ENCODE data around the gene IL6R.
A peak's percentile ranks its signal among the peaks of the same experiment; 100 is the strongest.
"Not testable (repeated sequence)": the region's sequence is repeated elsewhere in the genome, so short reads cannot be mapped to it uniquely, and the experiment has no call there.

IL6R gene

DNA sequence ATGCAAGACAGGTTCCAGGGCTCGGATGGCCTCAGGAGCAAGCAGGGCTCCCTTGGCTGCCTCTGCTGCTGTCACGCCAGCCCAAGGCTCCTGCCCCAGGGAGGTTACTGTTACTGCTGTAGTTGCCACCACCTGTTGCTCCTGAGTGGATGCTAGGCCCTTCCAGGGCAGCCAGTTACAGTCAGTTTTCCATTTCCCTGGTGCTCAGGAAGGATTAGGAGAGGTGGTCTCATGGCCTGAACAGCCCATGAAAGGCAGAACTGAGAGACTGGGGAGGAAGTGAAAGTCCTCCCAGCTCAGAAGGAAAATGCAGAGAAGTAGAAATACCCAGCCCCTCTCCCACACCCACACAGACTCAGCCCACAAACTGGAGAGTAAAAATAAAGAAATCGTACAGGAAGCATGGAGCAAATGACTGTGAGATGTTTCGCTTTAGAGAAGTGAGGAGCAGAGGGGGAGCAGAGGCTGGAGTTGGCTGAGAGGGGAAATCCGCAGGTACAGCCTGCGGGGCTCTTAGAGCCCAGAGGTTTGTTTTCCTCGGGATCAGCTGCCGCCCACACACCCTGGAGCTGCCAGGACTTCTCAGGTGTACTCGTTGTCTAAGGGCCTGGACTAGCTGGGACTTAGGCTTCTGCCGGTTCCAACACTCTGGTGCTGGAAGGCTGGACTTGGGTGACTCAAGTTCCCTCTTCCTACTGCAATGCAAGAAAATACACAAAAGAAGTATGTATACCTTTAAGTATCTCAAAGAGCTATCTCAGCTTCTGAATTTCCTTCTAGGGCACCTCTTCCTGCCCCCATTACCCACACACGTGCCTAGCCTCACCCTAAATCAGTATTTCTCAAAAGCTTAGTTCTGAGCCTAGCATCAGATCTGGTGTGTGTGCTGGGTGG is 2.3 kb downstream of the IL6R start:
- DNase-seq: peak; percentile 43

DNA sequence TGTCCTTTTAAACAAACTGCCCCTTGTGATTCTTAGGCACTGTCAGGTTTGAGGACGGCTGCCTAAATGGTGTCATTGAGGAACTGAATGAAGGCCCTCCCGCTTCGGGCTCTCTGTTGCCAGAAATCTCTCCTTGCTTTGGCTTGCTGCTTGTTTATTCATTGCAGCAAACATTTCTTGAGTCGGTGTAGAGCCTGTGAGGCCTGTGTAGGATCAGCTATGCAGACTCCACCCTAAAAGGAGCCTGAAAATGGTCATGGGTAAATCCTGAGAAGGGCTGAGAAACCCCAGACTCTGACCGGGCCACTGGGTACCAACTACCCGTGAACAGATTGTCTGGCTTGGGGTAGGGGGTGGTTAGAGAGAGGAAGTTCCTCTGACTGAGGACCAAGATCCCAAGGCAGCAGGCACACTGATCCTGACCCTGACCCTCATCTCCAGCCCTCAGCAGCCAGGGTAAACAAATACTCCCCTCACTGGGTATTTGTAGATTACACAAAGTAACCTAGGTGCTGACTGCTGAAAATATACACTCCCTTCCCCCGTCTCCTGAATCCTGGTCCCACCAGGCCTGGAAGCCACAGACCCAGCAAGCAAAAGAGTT is 3.1 kb downstream of the IL6R start:
- no peak for DNase-seq

DNA sequence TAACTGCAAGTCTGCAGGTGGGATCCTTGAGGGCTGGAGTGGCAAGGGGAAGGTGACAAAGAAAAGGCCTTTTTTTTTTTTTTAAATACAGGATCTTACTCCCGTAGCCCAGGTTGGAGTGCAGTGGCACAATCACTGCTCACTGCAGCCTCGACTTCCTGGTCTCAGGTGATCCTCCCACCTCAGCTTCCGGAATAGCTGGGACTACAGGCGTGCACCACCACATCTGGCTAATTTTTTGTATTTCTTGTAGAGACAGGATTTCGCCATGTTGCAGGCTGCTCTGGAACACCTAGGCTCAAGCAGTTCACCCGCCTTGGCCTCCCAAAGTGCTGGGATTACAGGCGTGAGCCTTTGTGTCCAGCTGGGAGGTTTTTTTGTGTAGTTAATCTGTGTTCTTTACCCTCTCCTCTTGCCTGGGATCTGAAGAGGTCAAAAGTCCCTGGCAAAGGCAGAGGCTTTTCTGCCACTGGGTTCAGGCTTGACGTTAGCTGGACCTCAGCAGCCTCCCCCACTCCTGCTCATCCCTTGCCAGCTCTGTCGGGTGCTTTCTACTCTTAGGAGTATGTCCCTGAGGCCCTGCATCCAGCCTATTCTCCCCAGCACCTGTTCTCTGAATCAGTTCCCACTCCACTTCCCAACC is 5.2 kb downstream of the IL6R start:
- DNase-seq: peak; percentile 8

DNA sequence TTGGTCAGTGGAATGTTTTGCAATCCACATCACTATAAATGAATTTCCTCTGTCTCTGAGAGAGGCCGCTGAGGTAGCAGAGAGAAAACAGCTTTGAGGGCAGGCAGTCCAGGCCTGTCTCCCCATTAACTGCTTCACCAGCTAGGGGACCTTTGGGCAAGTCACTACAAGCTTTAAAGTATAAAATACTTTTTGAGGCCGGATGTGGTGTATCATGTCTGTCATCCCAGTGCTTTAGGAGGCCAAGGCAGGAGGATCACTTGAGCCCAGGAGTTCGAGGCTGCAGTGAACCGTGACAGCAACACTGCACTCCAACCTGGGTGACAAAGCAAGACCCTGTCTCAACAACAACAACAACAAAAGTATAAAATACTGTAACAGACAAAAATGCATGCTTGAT is 6.4 kb downstream of the IL6R start:
- DNase-seq: no peak

DNA sequence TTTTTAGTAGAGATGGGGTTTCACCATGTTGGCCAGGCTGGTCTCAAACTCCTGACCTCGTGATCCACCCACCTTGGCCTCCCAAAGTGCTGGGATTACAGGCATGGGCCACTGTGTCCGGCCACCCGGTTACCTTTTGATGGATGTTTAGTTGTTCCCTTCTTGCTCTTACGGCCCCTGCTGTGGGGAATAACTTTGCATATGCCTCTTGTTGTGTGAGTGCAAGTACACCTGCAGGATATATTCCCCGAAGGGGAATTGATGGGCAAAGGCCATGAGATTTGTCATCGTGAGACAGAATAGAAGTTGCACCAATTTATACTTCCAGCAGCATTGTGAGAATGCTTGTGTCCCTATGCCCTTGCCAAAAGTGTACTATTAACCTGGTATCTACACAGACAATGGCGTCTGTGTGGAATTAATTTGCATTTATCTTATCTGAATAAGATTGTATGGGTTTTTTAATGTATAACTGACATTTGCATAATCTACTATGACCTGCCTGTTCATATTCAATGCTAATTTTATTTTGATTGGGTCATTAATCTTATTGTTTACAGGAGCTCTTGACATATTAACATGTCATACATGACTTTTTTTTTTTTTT is 8.1 kb downstream of the IL6R start:
- no peak for DNase-seq

DNA sequence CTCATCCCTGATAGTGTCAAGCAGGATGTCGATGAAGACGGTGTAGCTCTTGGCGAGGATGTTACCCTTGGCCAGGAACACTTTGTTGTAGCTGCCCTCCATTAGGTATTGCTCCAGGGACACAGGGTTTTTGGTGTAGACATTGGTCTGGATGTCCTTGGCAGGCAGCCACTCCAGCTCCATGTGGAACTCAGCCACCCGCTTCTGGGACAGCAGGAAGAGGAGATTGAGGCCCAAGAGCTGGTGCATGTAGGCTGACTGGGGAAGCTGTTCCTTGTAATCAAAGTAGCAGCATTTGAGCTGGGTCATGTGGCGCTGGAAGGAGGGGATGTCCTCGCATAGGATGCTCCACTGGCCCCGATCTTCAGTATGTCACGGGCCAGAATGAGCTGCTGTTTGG is 9.5 kb downstream of the IL6R start:
- no peak for DNase-seq

DNA sequence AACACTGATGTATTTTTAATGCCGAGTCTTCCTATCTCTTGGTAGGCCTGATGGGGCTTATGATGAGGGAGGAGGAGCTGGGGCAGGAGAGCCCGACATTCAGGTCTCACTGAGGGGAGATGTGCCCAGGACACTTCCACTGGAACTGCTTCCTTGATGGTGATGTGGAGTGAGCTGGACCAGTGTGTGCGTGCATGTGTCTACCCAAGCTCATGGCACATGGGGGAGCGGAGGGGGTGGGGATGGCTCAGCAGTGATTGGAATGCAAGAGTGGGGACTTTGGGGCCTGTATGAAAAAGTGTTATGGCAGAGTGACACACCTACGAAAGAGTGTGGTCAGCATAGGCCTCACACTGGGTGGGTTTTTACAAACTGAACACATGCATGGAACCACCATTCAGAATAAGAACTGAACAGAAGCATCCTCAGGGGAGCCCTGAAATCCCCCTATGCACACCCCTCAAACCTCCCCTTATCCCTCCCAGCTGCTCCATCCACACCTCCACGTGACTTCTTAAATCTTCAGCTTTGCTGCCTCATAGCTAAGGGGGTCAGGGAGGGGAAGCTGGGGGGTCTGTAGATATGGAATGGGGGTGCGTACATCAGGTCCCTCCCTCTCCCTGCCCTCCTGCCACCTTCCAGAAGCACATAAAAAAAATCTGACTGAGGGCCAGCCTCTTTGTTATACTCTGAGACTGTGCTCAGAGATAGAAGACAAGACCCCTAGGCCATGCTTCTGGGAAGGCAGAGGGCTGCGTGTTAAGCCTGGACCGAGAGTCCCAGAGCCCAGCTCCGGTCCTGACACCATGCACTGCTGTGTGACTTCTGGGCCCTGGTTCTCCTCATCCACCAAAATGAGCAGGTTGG is 11.6 kb downstream of the IL6R start:
- DNase-seq: no peak

DNA sequence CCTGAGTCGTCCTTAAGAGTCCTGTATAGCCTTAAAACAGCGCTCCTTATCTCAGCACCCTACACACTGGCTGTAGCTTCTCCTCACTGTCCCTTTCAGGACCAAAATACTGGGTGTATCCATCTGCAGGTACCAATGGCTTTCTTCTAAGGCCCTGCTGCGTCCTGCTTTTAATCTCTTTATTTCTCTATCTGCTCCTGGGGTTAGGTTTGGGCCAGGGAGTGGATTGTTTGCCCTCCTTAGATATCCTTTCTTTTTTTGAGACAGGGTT is 12.1 kb downstream of the IL6R start:
- no peak for DNase-seq

DNA sequence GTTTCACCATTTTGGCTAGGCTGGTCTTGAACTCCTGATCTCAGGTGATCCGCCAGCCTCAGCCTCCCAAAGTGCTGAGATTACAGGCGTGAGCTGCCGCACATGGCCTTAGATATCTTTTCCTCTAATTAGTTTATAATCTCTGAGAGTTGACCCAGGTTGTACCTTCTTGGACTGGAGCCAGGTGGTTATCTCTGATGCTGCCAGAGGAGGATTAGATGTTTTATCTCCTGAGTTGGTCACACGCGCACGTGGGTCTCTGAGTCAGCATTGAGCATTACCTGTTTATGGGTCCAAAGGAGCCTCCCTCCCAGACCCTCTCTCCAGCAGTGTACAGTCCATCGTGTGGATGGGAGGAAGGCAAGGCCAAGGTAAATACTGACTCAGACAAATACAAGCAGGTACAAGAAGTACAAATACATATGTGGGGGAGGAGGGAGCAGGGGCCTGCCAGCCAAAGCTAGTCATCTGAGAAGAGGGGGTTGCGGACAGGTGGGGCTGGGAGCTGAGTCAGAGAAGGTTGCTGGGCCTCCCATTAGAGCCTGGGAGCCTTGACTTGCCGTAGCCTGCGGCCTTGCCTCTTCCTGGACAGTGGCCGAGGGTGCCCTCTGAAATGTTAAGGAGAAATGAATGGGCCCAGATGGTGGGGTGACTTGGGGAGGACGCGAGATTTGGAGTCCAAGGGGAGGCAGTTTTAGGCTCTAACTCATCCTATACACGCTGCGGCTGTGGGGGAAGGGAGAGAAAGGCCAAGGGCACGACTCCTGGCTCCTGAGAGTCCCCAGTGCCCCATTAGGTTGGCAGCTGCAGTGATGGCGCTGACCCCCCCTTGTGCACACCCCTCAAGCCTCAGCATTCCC is 13.1 kb downstream of the IL6R start:
- peak; percentile 39 for DNase-seq

DNA sequence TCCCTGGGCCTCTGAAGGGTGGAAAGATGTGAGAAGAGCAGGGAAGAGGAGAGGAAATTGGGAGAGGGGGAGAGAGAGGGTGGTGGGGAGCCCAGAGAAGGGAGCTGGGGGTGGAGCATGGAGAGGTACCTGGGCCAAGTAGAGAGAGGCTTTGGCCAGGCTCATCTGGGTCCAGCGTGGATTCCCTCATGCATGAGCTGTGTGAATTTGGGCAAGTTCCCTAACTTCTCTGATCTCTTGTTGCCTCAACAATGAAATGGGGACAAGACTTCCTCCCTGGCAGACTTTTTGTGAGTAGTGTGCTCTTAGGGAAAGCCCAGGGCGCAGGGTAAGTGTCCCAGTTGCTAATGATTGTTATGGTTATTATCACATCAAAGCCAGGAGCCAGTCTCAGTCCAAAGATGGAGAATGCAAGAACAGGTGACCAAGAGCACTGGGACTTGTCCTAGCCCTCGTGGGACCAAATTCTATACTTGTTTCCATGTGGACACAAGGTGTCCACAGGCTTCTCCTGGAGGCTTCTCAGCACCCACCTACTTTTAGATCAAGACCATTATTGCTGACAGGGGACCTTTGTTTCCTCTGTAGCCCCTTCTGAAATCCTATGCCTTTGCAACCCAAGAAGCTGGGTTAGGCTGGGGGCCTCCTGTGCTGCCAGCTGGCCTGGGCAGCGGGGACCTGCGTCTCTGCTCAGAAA is 13.9 kb downstream of the IL6R start:
- DNase-seq: no peak

DNA sequence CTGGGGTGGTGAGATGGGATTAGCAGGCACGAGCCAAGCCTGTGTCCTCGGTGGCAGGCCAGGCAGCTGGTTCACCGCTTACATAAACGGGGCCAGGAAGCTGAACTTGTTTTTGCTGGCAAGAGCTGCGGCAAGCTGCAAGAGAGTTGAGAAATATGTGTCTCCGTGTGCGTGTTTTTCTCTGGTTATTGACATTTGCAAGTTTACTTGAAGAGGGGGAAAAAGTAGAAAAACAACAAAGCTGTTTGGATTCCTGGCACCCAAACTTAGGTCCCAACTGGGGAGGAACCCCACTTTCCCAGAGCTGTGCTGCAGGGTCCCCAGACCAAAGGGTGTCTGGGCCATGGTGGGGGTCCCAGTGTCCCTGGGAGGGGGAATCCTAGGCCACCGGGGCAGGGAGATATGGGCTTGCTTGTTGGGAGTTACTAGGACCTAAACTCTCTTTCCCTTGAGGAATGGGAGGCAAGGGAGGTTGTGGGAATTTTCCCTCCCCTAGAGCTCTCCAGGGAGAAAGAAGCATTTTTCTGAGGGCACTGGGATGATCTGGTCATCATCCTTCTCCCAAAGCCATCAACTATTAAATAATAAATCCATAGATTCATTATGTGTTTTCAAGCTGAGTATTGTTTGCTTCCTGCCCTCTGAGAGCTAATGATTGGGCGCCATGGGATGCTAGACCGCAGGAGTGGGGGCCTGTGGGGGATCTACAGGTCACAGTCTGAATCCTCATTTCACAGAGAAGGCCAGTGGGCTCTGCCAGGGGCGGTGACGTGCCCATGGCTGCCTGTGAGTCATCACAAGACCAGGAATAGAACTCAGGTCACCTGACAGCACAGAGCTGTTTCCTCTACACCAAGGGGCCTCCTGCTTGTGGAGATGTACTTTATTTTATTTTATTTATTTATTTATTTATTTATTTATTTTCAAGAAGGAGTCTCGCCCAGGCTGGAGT is 14.8 kb downstream of the IL6R start:
- peak; percentile 47 for DNase-seq

DNA sequence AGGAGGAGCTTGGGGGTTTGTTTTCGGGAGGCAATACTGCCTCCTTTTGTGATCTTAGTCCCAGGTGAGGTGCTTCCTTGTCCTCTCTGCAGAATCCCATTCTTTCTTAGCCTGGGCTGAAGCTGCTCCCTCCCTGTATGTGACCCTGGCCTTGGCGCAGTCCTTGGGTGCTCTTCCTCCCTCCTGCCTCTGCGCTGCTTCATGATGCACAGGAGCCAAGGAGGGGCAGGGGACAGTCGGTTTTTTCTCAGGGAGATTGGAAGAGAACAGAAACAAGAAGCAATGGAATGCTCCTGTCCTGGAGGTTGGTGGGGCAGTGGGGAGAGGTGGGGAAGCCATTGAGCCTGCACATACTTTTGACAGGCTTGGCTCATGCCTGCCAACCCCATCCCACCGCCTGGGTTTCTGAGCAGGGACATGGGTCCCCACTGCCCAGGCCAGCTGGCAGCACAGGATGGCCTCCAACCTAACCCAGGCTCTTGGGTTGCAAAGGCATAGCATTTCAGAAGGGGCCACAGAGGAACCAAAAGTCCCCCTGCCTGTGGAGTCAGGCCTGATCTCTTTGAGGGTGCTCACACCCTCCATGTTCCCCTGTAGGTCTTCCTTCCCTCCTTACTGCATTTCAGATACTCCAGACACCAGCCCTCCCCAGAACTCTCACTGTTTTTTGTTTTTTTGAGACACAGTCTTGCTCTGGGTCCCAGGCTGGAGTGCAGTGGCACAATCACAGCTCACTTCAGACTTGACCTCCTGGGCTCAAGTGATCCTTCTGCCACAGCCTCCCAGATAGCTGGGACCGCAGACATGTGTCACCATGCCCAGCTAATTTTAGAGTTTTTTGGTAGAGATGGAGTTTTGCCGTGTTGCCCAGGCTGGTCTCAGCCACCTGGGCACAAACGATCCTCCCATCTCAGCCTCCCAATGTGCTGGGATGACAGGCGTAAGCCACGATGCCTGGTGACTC is 16.1 kb downstream of the IL6R start:
- no peak for DNase-seq

DNA sequence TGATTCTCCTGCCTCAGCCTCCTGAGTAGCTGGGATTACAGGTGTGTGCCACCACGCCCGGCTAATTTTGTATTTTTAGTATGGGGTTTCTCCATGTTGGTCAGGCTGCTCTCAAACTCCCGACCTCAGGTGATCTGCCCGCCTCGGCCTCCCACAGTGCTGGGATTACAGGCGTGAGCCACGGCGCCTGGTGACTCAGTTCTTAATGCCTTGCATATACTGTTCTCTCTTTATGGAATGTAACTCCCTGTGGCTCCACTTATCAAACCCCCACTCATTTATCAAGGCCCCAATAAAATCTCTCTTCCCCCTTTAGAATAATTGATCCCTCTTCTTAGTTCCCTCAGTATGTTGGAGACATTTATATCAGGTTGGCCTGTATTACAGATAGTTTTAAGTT is 16.9 kb downstream of the IL6R start:
- DNase-seq: not testable (repeated sequence)

DNA sequence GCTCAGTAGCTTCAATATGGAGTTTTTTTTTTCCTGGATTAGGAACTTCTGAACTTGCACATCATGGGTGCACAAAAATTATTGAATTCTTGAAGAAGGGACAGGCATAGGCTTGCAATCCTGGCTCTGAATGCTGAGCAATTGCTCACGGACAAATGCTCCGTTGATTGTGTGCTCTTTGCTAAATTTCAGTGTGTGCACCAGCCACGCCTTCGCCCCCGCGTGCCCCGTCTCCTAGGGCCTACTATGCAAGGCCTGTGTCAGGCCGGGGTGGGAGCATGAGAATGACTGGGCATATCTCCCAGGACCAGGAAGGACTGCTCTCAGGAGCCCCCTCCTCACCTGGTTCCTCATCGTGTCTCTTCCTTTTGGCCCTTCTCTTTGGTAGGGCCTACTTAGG is 17.4 kb downstream of the IL6R start:
- DNase-seq: no peak

DNA sequence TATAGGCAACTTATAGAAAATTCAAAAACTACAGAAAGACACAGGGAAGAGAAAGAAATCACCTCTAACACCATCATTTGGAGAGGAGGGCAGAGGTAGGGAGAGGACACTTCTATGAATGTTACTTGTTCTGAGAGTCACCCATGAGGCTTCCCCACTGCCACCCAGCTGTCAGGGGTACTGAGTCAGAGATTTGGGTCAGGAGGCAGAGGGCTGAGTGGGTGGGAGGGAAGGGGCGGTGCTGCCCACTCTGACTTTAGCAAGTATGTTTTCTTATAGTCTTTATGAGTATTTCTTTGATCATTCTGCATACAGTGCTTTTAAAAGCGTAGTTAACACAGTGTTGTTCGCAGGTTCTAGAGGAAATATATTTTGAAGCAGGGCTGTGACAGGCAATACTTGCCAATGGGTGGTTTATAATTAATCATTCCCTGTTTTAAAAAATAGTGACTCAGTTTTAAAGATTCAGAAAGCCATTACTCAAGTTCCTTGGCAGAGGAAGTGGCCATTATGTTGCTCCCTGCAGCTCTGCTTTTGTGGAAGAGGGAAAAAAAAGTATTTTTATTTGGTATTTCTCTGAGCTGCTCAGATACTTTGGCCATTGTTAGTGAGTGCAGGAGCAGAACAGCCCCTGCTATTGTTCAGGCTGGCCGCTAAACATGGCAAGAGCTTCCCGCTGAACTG is 18.3 kb downstream of the IL6R start:
- peak; percentile 49 for DNase-seq

DNA sequence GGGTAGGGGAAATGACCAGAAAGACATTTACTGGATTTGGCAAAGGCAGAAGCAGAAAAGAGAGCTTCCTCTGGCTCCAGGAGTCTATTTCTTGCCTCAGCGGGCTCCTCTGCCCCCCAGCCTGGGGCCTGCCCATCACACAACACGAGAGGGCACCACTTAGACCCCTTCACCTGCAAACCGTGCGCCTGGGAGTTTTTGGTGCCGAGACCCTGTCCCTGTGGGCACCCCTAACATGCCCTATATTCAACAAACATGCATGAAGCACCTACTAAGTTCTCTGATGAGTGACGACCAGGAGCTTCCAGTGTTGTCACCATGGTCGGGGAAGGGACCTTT is 18.8 kb downstream of the IL6R start:
- DNase-seq: no peak

DNA sequence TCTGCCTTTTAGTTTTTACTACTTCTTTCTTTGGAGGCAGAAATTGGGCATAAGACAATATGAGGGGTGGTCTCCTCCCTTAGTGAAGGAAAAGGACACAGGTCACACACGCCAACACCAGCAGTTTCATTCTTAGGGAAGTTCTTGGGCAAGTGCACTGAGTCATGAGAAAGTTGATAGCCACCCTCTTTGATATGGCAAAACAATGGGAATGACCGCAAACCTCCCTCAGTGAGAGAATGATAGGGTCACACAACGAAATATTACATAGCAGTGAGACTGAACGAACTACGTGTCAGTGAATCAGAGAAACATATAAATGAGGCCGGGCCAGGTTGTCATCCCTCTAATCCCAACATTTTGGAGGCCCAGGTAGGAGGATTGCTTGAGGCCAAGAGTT is 20.0 kb downstream of the IL6R start:
- no peak for DNase-seq
